GM12801 (cell line): Measurements from ENCODE around the gene TET2.

Experiments
- CTCF ChIP-seq: IDR thresholded peaks from one replicate; pipeline ENCODE4 v1.5.1; 2011; ENCODE audit warnings: control low read depth; ENCODE audit not compliant: insufficient read length; ENCODE audit errors: extremely low read depth

TET2 gene

GRCh38 chr4:105215609-105216313 is 69.1 kb downstream of the TET2 start:
- TF ChIP-seq CTCF = no peak

GRCh38 chr4:105225500-105225899 is 78.8 kb downstream of the TET2 start:
- no peak for TF ChIP-seq CTCF

GRCh38 chr4:105227054-105227453 is 80.4 kb downstream of the TET2 start:
- TF ChIP-seq CTCF = no peak

GRCh38 chr4:105230287-105230686 is 83.6 kb downstream of the TET2 start:
- TF ChIP-seq CTCF = no peak

- no peak for TF ChIP-seq CTCF
These were observed 85.7 kb downstream of the TET2 start for GRCh38 chr4:105232374-105232773.

GRCh38 chr4:105234582-105234981 is 87.9 kb downstream of the TET2 start:
- no peak for TF ChIP-seq CTCF

- no peak for TF ChIP-seq CTCF
These were observed 89.7 kb downstream of the TET2 start for GRCh38 chr4:105236202-105236915.
